Astrocyte (in vitro differentiated cells and primary cell): ENCODE results near the gene PLK2. TPM values are rescaled to one million over a fixed set of nuclear protein-coding genes. Genes with fewer than 3 reads are reported as not detected.
A peak's percentile ranks its signal among the peaks of the same experiment; 100 is the strongest.

ENCODE experiments used
- DNase-seq: peaks from one replicate; pipeline ENCODE4 v3.0.0-alpha.2; 2010; ENCODE audit warnings: low read depth
- FAIRE-seq: peaks from 2 replicates; lab custom pipeline; 2011; peaks lifted over from hg19 to GRCh38; lab: Jason Lieb, UNC
- H2AFZ ChIP-seq: 2 replicates; pipeline ENCODE4 v1.6.0; 2012; ENCODE audit warnings: low read depth, low read length, inconsistent platforms
- H3K27ac ChIP-seq: 2 replicates; pipeline ENCODE4 v1.5.1; 2011; ENCODE audit warnings: low read depth, low read length, inconsistent platforms
- H3K27me3 ChIP-seq: 2 replicates; pipeline ENCODE4 v1.6.0; 2011; ENCODE audit warnings: low read length, inconsistent platforms; ENCODE audit not compliant: insufficient read depth
- H3K36me3 ChIP-seq: 2 replicates; pipeline ENCODE4 v1.5.1; 2011; ENCODE audit warnings: low read length, inconsistent platforms; ENCODE audit not compliant: insufficient read depth
- H3K4me1 ChIP-seq: 2 replicates; pipeline ENCODE4 v1.5.1; 2011; ENCODE audit warnings: low read length, inconsistent platforms; ENCODE audit not compliant: insufficient read depth
- H3K4me2 ChIP-seq: 2 replicates; pipeline ENCODE4 v1.6.0; 2012; ENCODE audit warnings: low read length, inconsistent platforms
- H3K4me3 ChIP-seq: 2 replicates; pipeline ENCODE4 v1.5.1; 2011; ENCODE audit warnings: low read depth, mild to moderate bottlenecking, low read length, inconsistent platforms; ENCODE audit not compliant: insufficient read depth
- H3K79me2 ChIP-seq: 2 replicates; pipeline ENCODE4 v1.6.0; 2012; ENCODE audit warnings: mild to moderate bottlenecking, low read length, inconsistent platforms; ENCODE audit not compliant: insufficient read depth
- H3K9ac ChIP-seq: 2 replicates; pipeline ENCODE4 v1.6.0; 2012; ENCODE audit warnings: mild to moderate bottlenecking, low read length, inconsistent platforms
- H3K9me3 ChIP-seq: 2 replicates; pipeline ENCODE4 v1.5.1; 2012; ENCODE audit warnings: low read depth, mild to moderate bottlenecking, low read length, inconsistent platforms; ENCODE audit not compliant: insufficient read depth
- H4K20me1 ChIP-seq: 2 replicates; pipeline ENCODE4 v1.6.0; 2012; ENCODE audit warnings: low read length, inconsistent platforms; ENCODE audit not compliant: insufficient read depth
- H3K27ac Mint-ChIP-seq: one replicate; pipeline ENCODE4 v1.8.0; 2021; ENCODE audit warnings: mild to moderate bottlenecking, mixed read lengths; ENCODE audit not compliant: unreplicated experiment
- H3K27me3 Mint-ChIP-seq: one replicate; pipeline ENCODE4 v1.8.0; 2021; ENCODE audit warnings: low read depth, mixed read lengths; ENCODE audit not compliant: unreplicated experiment
- H3K36me3 Mint-ChIP-seq: one replicate; pipeline ENCODE4 v1.8.0; 2021; ENCODE audit warnings: low read depth, mixed read lengths; ENCODE audit not compliant: unreplicated experiment
- H3K4me1 Mint-ChIP-seq: one replicate; pipeline ENCODE4 v1.8.0; 2021; ENCODE audit warnings: low read depth, mixed read lengths; ENCODE audit not compliant: unreplicated experiment
- H3K4me3 Mint-ChIP-seq: one replicate; pipeline ENCODE4 v1.8.0; 2021; ENCODE audit warnings: mild to moderate bottlenecking, moderate library complexity, mixed read lengths; ENCODE audit not compliant: unreplicated experiment
- H3K9me3 Mint-ChIP-seq: one replicate; pipeline ENCODE4 v1.8.0; 2021; ENCODE audit warnings: mild to moderate bottlenecking, mixed read lengths; ENCODE audit not compliant: unreplicated experiment
- CTCF ChIP-seq: IDR thresholded peaks from 2 replicates; pipeline ENCODE4 v1.5.1; 2011; ENCODE audit warnings: low read depth, mild to moderate bottlenecking, inconsistent platforms, low read length, moderate library complexity; ENCODE audit not compliant: insufficient read depth
- EZH2 ChIP-seq: IDR thresholded peaks from 2 replicates; pipeline ENCODE4 v1.6.1; 2012; ENCODE audit warnings: mild to moderate bottlenecking, low read length, inconsistent platforms; ENCODE audit not compliant: insufficient read depth
- total RNA-seq: library from RNA; stranded (reverse); gene quantifications from 2 replicates; pipeline ENCODE4 v1.2.1, GENCODE V29; 2021

PLK2 gene
- total RNA-seq, 1 donor from 2014 or later, result 368 TPM

- Histone ChIP-seq H4K20me1 (no peaks in the 10 kb centered on the region), H3K36me3 (no peaks in the 10 kb centered on the region), H3K9me3 (no peaks in the 10 kb centered on the region), H3K79me2 (no peaks in the 10 kb centered on the region), H3K4me2 (no peak overlapping the region), H3K4me1 (peaks cover 4% of the 10 kb centered on the region), H3K27ac (no peak overlapping the region), H2AFZ (no peak overlapping the region), H3K4me3 (no peak overlapping the region), H3K27me3 (no peaks in the 10 kb centered on the region), H3K9ac (no peak overlapping the region)
- H3K27me3 Mint-ChIP-seq, result no peaks in the 10 kb centered on the region
- no peak overlapping the region for H3K4me3 Mint-ChIP-seq
- peaks cover 14% of the 10 kb centered on the region for H3K4me1 Mint-ChIP-seq
- peak overlapping the region; percentile 4 for H3K27ac Mint-ChIP-seq
- TF ChIP-seq EZH2 (no peak), CTCF (no peak)
- no peaks in the 10 kb centered on the region for H3K36me3 Mint-ChIP-seq
- FAIRE-seq, result no peak
- no peaks in the 10 kb centered on the region for H3K9me3 Mint-ChIP-seq
- peak; percentile 44 for DNase-seq
Measured at GRCh38 chr5:58466939-58467338, 7.1 kb upstream of the PLK2 start.

DNA sequence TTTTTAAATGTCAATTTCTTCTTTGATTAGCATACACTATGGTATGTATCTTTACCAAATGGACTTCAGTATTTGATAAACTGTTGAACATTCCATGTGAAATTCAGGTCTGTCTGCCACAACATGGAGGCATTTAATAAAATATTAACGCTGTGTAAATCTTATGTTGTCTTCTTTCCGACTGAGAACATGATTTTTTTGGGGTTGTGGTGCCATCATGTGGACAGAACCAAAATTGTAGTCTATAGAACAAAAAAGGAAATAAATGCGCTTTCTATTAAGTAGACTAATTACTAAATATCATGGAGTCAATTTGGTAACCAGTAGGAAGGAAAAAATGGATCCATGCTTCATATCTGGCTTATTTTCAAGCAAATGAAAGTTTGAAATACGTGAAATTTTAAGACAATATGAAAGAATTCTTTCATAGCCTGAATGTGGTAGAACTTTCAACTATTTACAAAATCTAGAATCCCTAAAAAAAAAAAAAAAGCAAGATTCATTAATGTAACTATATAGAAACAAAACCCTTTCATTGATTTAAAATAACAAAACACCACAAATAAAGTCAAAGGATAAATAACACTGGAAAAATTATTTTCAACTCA is 2.8 kb upstream of the PLK2 start:
- Histone ChIP-seq H3K36me3 (peaks cover 11% of the 10 kb centered on the region), H2AFZ (no peak overlapping the region), H3K4me2 (no peak overlapping the region), H3K4me3 (no peak overlapping the region), H3K79me2 (peaks cover 22% of the 10 kb centered on the region), H3K4me1 (peaks cover 17% of the 10 kb centered on the region), H4K20me1 (peaks cover 20% of the 10 kb centered on the region), H3K9ac (peak overlapping the region; percentile 42), H3K27ac (peak overlapping the region; percentile 22), H3K9me3 (no peaks in the 10 kb centered on the region), H3K27me3 (no peaks in the 10 kb centered on the region)
- peaks cover 24% of the 10 kb centered on the region for H3K4me1 Mint-ChIP-seq
- no peak overlapping the region for H3K4me3 Mint-ChIP-seq
- H3K36me3 Mint-ChIP-seq, result peaks cover 9% of the 10 kb centered on the region
- peak overlapping the region; percentile 96 for H3K27ac Mint-ChIP-seq
- TF ChIP-seq EZH2 (no peak), CTCF (peak; percentile 57)
- peak; percentile 13 for FAIRE-seq
- H3K9me3 Mint-ChIP-seq, result no peaks in the 10 kb centered on the region
- DNase-seq, result peak; percentile 38
- H3K27me3 Mint-ChIP-seq, result no peaks in the 10 kb centered on the region

DNA sequence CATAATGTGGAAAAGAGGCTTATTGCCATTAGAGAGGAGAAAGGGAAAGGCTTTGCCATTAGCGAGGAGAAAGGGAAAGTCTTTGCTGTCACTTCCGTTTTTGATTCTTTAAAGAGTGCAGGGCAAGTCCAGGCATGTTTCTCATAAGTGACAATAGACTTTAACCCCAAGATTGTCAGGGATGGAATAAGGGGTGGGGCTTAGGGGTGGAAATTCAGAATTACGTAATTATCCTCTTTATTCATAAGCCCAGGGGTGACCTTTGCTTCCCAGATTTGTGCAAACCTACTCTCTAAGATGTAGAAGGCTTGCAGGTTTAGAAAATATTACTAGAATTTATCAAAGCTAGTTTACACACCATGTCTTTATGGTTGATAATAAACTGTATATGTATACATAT is 2.3 kb upstream of the PLK2 start:
- peak overlapping the region; percentile 96 for H3K27ac Mint-ChIP-seq
- no peak overlapping the region for H3K4me3 Mint-ChIP-seq
- Histone ChIP-seq H3K4me2 (no peak overlapping the region), H2AFZ (peak overlapping the region; percentile 31), H3K4me3 (no peak overlapping the region), H3K9ac (peak overlapping the region; percentile 42), H3K79me2 (peaks cover 27% of the 10 kb centered on the region), H3K27me3 (no peaks in the 10 kb centered on the region), H3K4me1 (peaks cover 17% of the 10 kb centered on the region), H3K27ac (peak overlapping the region; percentile 56), H3K9me3 (no peaks in the 10 kb centered on the region), H3K36me3 (peaks cover 17% of the 10 kb centered on the region), H4K20me1 (peaks cover 26% of the 10 kb centered on the region)
- H3K27me3 Mint-ChIP-seq, result no peaks in the 10 kb centered on the region
- no peak for FAIRE-seq
- peaks cover 25% of the 10 kb centered on the region for H3K4me1 Mint-ChIP-seq
- TF ChIP-seq CTCF, result no peak
- no peak for TF ChIP-seq EZH2
- peak; percentile 35 for DNase-seq
- peaks cover 14% of the 10 kb centered on the region for H3K36me3 Mint-ChIP-seq
- no peaks in the 10 kb centered on the region for H3K9me3 Mint-ChIP-seq
